Measurements from ENCODE around the gene DPH7.

GRCh38 chr9:137590469-137591383 is 12.0 kb upstream of the DPH7 start, which contains the start of gene ZMYND19:
- TF ChIP-seq CTCF (IDR thresholded peaks at IDR 0.05) (no peak), POLR2A (IDR thresholded peaks at IDR 0.05) (peak; percentile 40)
